GM21367 (cell line): ENCODE data around the gene ENKUR.
"Not testable (repeated sequence)": the region's sequence is repeated elsewhere in the genome, so short reads cannot be mapped to it uniquely, and the experiment has no call there.

Source experiments
- ATAC-seq: cut with Tn5 transposase; IDR thresholded peaks from one replicate; pipeline ENCODE4 v1.9.1; 2021; ENCODE audit not compliant: unreplicated experiment

Gene ENKUR

DNA sequence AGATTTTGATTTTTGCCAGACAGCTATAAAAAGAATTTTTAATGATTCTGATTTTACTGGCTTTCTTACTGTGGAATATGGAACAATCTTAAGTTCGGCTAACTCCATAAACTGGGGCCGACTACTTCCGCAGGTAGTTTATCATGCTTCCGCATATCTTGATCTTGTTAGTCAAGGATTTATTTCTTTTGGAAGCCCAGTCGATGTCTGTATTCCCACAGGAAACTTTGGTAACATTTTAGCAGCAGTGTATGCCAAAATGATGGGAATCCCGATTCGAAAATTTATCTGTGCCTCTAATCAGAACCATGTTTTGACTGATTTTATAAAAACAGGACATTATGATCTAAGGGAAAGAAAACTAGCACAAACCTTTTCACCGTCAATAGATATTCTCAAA lies 8.6 kb upstream of the ENKUR start:
- ATAC-seq, result no peak

DNA sequence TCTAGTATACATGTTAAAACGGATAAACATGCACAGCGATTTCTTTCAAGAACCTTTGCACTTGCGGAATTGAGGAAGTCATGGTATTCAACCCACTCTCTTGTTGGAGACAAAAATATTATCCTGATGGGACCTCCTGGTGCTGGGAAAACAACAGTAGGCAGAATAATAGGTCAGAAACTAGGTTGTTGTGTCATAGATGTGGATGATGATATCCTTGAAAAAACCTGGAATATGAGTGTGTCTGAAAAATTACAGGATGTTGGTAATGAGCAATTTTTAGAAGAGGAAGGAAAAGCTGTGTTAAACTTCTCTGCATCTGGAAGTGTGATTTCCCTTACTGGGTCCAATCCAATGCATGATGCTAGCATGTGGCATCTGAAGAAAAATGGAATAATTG lies 7.3 kb upstream of the ENKUR start:
- ATAC-seq, result no peak

DNA sequence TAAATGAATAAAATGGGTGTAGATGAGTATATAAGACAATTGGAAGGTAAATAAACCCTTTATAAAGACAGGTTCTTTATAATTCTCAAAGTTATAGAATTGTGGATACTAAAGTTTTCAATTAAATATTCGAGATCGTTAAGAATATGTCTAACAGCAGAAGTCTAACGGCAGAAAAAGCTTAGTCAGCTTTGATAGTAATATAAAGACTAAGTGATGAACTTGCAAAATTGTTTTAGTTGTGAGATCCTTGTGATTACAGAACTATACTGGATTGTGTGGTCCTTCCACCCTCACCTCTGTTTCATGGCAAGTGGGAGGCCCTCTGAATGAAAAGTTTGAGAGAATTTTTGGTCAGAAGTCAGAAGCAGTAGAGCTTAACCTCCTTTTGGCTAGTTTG lies 2.7 kb upstream of the ENKUR start:
- ATAC-seq, result no peak

DNA sequence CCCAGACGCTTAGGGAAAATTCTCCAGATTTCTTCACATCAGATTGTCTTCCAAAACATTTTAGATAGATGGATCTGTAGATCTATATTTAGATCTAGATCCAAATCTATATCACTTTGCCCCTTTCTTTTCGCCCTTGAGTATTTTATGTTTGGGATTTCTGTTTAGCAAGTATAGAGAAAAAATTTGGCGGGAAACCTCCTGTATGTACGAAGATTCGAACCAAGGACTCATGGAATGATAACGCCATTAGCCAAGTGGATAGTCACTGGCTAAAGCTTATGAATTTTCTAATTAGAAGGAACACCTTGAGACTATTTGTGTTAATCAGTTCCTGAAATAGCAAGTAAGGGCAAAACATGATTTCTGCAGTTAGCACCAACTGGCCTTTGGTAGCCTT lies 1.7 kb upstream of the ENKUR start:
- ATAC-seq, result no peak

DNA sequence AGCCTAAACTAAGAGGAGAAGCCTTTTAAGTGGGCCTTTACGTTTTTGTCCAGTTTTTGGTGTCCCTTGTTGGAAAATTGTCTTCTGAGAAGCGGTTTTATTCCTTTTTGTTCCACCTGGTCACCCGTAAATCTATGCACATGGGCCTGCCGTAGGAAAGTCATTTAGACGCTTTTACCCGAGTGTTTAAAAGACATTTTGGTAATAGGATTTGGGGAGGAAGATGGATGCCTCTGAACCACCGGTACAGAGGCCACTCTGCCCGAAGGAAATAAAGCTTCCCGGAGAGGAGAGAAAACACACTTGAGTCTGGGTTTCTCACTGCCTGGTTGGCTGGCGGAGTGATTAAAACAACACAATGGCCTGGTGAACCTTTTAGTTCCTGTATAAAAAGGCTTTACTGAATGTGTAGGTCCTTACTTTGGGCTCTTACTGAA lies 1.2 kb upstream of the ENKUR start:
- ATAC-seq, result no peak

DNA sequence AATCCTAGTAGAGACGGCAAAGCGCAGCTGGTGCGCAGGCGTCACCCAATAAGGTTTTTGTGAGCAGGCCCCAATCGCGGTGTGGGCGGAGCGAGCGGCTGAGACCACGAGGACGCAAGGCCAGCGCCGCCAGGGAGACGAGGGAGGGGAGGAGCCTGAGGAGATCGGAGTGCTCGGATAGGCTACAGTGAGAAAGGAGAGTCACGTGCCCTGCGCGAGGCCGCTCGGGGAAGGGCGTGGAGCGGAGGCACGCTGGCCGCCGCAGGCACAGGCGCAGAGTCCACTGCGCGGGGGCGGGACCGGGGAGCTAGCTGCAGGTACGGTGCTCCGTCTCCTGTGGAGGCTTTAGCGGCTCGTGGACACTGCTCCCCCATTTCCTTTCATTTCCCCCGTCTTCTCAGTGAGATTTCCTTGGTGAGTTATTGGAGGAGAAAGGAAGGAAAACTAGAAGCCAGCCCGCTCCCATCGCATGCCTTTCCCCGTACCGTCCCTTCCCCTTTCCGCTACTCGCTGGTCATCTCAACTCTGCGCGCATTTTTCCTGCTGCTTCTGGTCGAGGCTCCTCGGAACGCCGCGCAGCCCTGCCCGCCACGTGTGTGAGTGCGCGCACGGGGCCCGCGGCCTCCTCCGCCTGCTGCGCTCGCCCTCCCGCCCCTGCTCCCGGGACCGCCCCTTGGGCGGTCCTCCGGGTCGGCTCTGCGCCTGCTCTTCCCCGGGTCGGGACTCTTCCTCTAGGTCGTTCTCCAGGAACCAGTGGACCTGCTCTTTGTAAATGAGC lies 607 bp upstream of the ENKUR start, which contains the start of gene THNSL1:
THNSL1 (plus strand) TSS at position 237 of the 778 bp plus-strand sequence. CDS start 6,612 bp downstream, outside the sequence.
- ATAC-seq, result peak; percentile 98

DNA sequence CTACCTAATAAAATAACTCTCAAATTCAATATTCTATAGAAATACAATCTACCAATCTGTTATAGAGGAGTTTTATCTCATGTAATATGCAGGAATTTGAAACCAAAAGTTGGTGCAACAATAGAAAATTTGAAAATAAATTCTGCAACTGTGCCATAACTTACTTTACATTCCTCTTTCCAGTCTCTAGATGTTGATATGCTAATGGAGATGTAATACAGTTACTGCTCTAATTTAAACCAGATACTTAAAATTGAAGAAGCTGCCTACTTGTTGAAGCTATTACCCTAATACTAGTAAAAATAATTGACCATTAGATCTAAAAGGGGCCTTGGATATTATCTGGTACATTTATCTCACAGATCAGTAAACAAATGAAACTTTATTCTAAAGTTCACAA lies 1.4 kb downstream of the ENKUR start:
- no peak for ATAC-seq

DNA sequence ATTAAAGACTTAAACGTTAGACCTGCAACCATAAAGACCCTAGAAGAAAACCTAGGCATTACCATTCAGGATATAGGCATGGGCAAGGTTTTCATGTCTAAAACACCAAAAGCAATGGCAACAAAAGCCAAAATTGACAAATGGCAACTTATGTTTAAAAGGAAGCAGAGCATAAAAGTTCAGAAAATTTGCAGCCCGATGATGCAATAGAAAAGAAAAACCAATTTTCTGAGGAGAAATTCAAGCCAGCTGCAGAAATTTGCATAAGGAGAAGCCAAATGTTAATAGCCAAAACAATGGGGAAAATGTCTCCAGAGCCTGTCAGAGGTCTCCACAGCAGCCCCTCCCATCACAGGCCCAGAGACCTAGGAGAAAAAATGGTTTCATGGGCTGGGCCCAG lies 4.4 kb downstream of the ENKUR start:
- ATAC-seq, result not testable (repeated sequence)

DNA sequence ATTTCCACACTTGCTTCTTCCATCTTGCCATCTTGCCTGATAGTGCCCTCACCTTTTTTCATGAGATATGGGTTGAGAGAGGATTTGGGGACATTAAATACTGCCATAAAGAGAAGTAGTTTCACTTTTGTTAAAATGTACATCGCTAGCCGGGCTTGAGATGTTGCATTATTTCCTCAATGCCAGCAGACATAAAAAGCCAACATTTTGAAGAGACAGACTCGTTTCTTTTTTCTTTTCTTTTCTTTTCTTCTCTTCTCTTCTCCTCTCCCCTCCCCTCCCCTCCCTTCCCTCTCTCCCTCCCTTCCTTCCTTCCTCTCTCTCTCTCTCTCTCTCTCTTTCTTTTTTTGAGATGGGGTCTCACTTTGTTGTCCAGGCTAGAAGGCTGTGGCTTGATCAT lies 17.9 kb downstream of the ENKUR start:
- ATAC-seq, result no peak

DNA sequence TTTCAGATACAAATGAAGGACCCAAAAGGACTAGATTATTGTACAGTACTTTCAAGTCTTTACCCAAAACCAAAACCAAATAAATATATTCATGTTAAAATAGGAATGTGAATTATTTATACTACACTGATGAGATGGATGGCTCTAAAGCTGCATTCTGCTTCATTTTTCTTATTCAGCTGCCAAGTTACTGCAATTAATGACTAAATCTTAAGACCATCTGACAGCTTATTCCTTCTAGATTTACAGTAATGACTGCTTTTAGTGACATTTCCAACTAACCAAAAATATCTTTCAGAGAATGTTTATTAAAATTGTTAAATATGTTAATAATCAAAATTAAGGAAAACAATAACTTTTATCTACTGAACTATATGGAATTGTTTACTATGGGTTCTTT lies 20.9 kb downstream of the ENKUR start:
- no peak for ATAC-seq

DNA sequence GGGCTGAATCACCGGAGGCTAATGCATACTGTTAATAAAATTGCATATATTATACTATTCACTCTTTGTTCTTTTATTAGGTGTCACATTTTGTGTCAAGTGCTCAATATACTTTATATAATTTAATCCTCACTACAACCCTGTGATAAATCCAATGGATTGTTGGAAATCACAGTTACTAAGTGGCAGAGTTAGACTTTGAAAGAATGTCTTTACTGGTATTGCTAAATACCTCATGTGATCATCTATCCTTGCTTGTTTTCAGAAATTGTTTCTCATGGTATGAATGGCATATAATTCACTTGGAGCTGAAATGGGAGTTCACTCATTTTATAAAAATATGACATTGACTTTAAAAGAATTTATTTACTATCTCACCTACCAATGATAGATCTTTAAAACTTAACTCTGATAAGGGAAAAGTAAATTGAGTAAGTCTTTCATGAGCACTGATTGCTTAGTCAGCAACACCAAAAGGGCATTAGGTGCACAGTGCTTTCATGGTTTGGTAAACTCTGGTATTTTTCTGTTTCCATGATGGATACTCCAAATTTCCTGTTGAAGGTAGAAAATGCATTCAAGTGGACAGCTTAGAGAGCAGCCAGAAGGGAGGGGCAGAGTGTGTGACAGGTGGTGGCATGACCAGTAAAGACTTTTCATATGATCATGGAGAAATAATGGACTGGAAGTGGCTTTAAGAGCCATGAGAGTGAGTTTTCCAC lies 22.6 kb downstream of the ENKUR start:
- no peak for ATAC-seq

DNA sequence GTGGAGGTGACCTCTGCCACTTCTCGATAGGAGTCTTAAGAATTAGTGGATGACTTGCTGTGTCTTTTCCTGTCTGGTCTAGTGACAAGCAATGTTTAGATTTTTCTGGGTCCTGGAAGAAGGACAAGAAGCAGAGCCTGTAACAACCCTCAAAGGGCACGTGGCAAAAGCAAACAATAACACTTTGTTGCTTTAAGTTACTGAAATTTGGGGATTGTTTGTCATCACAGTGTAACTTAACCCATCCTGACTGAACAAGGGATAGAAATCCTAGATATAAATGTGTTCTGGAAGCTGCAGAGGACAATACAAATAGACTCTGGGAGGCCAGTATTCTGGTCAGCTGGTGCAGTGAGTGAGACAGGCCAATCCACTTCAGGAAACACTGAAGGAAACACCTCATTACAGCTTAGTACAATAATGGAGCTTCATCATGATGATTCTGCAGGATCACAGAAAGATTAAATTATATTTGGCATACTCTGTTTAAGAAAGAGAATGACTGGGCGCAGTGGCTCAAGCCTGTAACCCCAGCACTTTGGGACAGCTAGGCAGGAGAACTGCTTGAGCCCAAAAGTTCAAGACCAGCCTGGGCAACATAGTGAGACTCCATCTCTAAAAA lies 23.3 kb downstream of the ENKUR start:
- no peak for ATAC-seq

DNA sequence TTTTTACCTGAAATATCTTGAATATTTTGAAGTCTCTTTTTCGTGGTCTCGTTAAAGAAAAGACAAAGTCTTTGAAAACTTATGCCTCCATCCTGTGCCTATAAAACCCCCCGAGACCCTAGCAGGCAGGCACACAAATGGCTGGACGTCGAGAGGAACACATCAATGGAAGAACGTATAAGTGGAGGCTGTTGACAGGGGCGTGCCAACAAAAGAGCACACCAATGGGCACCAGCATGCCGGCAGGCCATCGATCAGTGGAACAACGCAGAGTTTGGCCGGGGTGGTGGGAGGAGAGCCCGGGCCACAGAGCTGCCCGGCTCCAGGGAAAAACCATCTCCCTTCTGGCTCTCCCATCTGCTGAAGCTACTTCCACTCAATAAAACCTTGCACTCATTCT lies 24.7 kb downstream of the ENKUR start:
- ATAC-seq, result no peak

DNA sequence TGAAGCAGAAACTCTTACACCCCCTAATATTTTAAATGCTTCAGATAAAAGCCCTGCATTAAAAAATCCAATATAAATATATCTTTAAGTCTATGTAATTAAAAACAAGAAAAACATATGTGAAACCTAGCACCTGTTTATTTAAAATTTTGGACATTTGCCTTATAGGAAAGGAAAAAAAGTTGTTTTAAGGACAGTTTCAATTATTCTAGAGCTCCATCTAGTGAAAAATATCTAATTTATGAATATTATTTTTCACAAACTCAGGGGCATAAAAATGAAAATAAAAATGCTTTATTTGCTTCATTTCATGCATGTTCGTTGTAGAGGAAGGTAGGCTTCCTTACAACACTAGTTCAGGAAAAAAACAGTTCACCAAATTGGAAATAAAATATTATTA lies 26.1 kb downstream of the ENKUR start:
- no peak for ATAC-seq

DNA sequence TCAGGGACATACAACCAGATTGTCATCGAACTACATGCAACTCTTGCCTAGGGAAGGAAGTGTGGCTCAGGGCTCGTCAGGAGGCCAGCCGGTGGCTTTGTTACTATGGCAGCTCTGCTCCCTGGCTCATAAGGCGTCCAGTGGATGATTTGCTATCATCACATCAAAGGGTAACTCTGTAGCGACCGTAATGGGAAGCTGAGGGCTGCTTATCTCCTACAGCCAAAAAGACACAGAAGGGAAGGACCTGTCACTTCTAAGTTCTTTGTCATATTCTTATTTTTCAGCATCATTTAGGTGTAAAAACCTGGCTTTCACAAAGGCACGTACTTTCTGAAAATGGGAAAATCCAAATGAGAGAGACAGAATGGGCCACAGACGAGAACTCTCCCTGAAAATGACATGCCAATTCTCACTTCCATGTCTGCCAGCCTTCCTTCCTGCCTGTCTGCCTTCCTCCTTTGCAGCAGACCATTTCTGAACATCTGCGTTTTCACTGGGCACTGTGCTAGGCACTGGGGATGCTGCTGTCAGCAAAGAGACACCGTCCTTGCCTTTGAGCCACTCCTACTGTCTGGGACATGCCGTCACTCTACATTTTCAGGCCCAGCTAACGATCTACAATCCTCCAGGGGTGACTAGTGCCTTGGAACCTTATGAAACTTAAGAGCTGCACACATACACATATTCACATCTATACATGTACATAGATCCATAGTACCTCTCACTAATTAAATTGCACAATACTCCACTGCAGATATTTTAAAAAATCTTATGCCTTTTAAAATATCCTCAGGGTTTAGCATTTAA lies 26.9 kb downstream of the ENKUR start:
- ATAC-seq, result no peak

DNA sequence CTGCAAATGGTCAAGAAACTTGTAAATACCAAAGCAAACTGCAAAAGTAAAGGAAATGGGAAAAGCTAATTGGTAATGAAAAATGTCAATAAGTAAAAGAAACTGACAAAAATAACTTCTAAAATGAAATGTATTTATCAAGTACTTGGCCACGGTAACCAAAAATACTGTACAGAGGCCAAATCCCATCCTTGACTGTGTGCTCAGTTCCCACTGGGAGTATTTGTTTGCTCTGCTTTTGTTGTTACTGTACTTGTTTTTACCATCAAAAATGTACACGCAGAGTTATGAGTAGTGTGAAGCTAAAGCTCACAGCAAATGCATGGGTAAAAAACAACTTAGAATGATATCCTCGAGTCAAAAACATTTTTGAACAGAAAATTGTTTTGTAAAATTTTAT lies 31.1 kb downstream of the ENKUR start:
- ATAC-seq, result no peak

DNA sequence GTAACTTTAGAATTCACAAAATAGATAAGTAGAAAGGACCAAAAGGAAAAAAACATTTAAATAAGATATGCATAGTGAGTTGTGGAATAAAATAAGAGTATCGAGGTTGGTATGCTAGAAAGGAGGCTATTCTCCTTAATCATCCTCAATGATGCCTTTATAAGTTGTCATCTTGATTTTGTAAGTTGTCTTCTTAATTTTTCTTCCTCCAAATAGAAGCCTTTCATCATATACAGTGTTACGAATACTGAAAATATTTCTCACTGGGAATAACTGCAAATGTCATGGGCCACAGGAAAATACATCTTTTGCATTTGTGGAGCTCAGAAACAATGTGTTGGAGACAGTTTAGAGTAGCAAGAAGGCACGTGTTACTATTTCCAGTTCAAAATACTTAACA lies 32.0 kb downstream of the ENKUR start:
- no peak for ATAC-seq

DNA sequence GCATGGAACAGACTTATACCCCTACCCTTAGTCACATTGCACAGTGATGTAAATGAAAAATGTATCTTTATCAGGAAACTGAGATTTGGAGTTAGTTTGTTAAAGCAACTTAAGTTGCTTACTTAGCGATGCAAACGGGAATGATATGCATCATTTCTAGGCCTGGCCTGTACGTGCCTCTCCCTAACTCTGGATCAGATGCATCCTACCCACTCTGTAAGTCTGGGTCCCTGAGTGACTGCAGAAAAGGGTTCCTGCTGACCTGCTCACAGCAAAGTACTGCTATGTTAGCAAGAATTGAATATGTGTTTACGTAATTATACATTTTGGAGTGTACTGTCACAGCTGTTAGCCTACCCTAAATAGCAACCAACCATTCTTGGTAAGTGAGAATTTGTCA lies 32.8 kb downstream of the ENKUR start:
- ATAC-seq, result no peak

DNA sequence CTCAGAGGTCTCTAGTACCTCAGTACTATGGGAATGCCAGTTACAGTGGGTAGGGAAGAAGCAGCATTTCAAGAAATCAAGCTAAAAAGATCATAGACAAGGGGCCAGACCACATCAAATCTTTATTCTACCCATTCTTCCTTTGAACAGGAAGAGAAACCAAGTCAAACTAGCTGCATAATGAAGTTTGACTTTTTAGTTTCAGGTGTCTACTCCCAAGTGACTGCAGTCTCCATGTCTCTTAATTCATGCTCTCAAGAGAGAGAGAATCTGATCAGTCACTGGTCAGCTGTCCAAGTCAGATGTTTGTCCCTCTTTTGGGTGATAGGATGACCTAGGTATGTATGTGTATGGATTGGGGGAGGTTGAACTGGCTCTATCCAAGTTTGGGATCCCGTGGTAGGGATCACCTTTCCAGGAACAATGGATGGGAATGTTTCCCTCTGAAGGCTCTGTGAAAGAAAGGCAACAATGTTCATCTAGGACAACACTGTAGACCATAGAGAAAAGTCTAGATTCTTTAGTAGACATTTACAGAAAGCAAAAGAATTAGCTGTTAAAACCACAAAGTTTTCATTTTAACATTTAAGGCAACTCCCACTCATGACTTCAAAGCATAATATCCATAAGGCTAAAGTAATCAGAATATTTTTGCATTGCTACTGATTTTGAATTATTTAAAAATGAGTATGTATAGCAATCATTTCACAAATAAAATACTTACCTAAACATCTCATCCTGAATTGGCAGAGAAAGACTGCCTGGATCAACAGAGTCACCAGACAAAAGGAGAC lies 33.4 kb downstream of the ENKUR start:
- ATAC-seq, result no peak

DNA sequence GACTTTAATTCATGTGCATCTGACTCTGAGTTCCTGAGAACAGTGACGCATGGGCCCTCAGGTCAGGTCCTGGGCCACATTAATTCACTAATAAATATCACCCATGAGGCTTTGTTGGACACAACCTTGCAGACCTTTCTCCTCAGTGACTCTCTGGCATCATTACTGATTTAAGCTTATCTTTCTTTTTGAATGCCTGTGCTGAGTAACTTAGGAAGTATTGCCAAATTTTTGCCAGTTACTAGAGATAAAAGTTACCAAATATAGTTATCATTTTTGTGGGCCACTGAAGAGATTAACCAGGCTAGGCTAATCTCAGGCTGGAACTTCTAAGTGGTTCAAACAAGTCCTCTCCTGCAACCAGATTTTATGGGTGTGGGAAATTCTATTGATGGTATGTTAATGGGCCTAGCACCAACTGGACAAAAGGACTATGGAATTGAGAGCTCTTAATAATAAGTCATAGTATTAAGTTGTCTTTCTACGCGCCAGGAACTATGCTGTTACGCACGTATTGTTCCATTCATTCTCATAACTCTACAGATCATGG lies 34.7 kb downstream of the ENKUR start:
- no peak for ATAC-seq
